IMR-90 (cell line): ENCODE data around the gene SERHL2. TPM values are rescaled to one million over a fixed set of nuclear protein-coding genes. Genes with fewer than 3 reads are reported as not detected.

Experiments
- ATAC-seq: fragments of 200-7000 bp; cut with Tn5 transposase; 2 replicates; pipeline ENCODE4 v1.9.1; 2020; ENCODE audit warnings: low read depth, mild to moderate bottlenecking, moderate library complexity
- BruUV-seq: library from RNA; stranded (reverse); fragments of 400-500 nt; replicated peaks from 2 replicates; lab custom pipeline; 2021; lab: Mats Ljungman, UMichigan
- CTCF ChIA-PET: fragments of 300-600 bp; formaldehyde crosslinking; extraction: SDS; loops from one replicate; lab custom pipeline; 2021; ENCODE audit warnings: antibody characterized with exemption; lab: Yijun Ruan, JAX
- POLR2A ChIA-PET: fragments of 300-600 bp; sonication (Branson Sonifier 250); formaldehyde crosslinking; loops from one replicate; lab custom pipeline; 2022; ENCODE audit warnings: antibody characterized with exemption; ENCODE audit not compliant: unreplicated experiment; lab: Charles Lee
- DNase-seq: peaks from one replicate; pipeline ENCODE4 v3.0.0; 2013
- H2AFZ ChIP-seq: replicated peaks from 2 replicates; pipeline ENCODE3; 2013; ENCODE audit warnings: low read length, mild to moderate bottlenecking; ENCODE audit not compliant: poor library complexity
- H2AK5ac ChIP-seq: 2 replicates; pipeline ENCODE4 v1.6.1; 2013; ENCODE audit warnings: low read depth, low read length, inconsistent platforms
- H2AK9ac ChIP-seq: replicated peaks from 2 replicates; pipeline ENCODE3; 2013; ENCODE audit warnings: mild to moderate bottlenecking, low read depth, low read length, moderate library complexity; ENCODE audit not compliant: poor library complexity
- H2BK120ac ChIP-seq: 2 replicates; pipeline ENCODE4 v1.6.1; 2013; ENCODE audit warnings: low read depth, low read length, inconsistent platforms
- H2BK15ac ChIP-seq: 3 replicates; pipeline ENCODE4 v1.6.1; 2013; ENCODE audit warnings: low read depth, low read length, inconsistent platforms
- H2BK20ac ChIP-seq: 2 replicates; pipeline ENCODE4 v1.6.1; 2013; ENCODE audit warnings: low read depth, mild to moderate bottlenecking, inconsistent platforms, low read length, moderate library complexity
- H2BK5ac ChIP-seq: 2 replicates; pipeline ENCODE4 v1.6.1; 2013; ENCODE audit warnings: mild to moderate bottlenecking, low read depth, low read length, inconsistent platforms; ENCODE audit not compliant: poor library complexity, severe bottlenecking
- H3K14ac ChIP-seq: replicated peaks from 2 replicates; pipeline ENCODE4 v1.6.1; 2013; ENCODE audit warnings: low read depth, low read length, inconsistent platforms
- H3K18ac ChIP-seq: 2 replicates; pipeline ENCODE4 v1.6.1; 2013; ENCODE audit warnings: low read depth, low read length, control low read depth
- H3K23ac ChIP-seq: 2 replicates; pipeline ENCODE4 v1.6.1; 2013; ENCODE audit warnings: low read depth, low read length, inconsistent platforms
- H3K27ac ChIP-seq: 2 replicates; pipeline ENCODE4 v1.5.1; 2013; ENCODE audit warnings: mild to moderate bottlenecking, control low read depth, low read length; ENCODE audit not compliant: insufficient read depth
- H3K27me3 ChIP-seq: 2 replicates; pipeline ENCODE4 v1.6.1; 2013; ENCODE audit warnings: low read length; ENCODE audit not compliant: control insufficient read depth, insufficient read depth
- H3K36me3 ChIP-seq: 2 replicates; pipeline ENCODE4 v1.6.1; 2013; ENCODE audit warnings: low read length, mixed read lengths; ENCODE audit not compliant: control insufficient read depth, insufficient read depth
- H3K4ac ChIP-seq: 2 replicates; pipeline ENCODE4 v1.6.1; 2013; ENCODE audit warnings: low read depth, low read length, inconsistent platforms
- H3K4me1 ChIP-seq: 2 replicates; pipeline ENCODE4 v1.6.1; 2013; ENCODE audit warnings: low read length, mixed read lengths; ENCODE audit not compliant: control insufficient read depth, insufficient read depth
- H3K4me2 ChIP-seq: 2 replicates; pipeline ENCODE4 v1.6.1; 2013; ENCODE audit warnings: low read depth, mild to moderate bottlenecking, control low read depth, low read length, moderate library complexity
- H3K4me3 ChIP-seq: 2 replicates; pipeline ENCODE4 v1.5.1; 2013; ENCODE audit warnings: low read depth, mild to moderate bottlenecking, control low read depth, low read length, moderate library complexity; ENCODE audit not compliant: insufficient read depth
- H3K56ac ChIP-seq: 2 replicates; pipeline ENCODE4 v1.6.1; 2013; ENCODE audit warnings: low read length, inconsistent platforms; ENCODE audit not compliant: insufficient read depth; ENCODE audit errors: extremely low read depth
- H3K79me1 ChIP-seq, 2 experiments: 2 replicates each; pipeline ENCODE4 v1.6.1; 2013; ENCODE audit warnings: low read length in 2 of 2, inconsistent platforms in 1 of 2, low read depth in 1 of 2
- H3K9ac ChIP-seq: 2 replicates; pipeline ENCODE4 v1.6.1; 2013; ENCODE audit warnings: low read depth, low read length, control low read depth
- H3K9me1 ChIP-seq: 2 replicates; pipeline ENCODE4 v1.6.1; 2013; ENCODE audit warnings: low read length, inconsistent platforms; ENCODE audit not compliant: insufficient read depth
- H3K9me3 ChIP-seq: 2 replicates; pipeline ENCODE4 v1.6.1; 2013; ENCODE audit warnings: low read length; ENCODE audit not compliant: control insufficient read depth, insufficient read depth
- H4K20me1 ChIP-seq: 2 replicates; pipeline ENCODE4 v1.6.1; 2013; ENCODE audit warnings: low read length, inconsistent platforms; ENCODE audit not compliant: insufficient read depth
- H4K5ac ChIP-seq: 2 replicates; pipeline ENCODE4 v1.6.1; 2013; ENCODE audit warnings: mild to moderate bottlenecking, low read depth, low read length, control low read depth
- H4K8ac ChIP-seq, 2 experiments: 2 replicates each; pipeline ENCODE4 v1.6.1; 2013; ENCODE audit warnings: low read depth in 2 of 2, low read length in 2 of 2, control low read depth in 1 of 2, inconsistent platforms in 1 of 2
- H4K91ac ChIP-seq: 2 replicates; pipeline ENCODE4 v1.6.1; 2013; ENCODE audit warnings: low read depth, low read length, inconsistent platforms; ENCODE audit not compliant: insufficient read depth
- BHLHE40 ChIP-seq: fragments of 150-350 bp; IDR thresholded peaks from 2 replicates; pipeline ENCODE4 v1.6.1; 2016; ENCODE audit warnings: mild to moderate bottlenecking, low read depth, low read length
- CEBPB ChIP-seq: IDR thresholded peaks from 2 replicates; pipeline ENCODE4 v1.6.1; 2012; ENCODE audit warnings: low read depth, low read length, improper control_type of control experiment
- CHD1 ChIP-seq: IDR thresholded peaks from 2 replicates; pipeline ENCODE4 v1.6.1; 2012; ENCODE audit warnings: low read depth, low read length, improper control_type of control experiment
- FOS ChIP-seq: fragments of 150-350 bp; IDR thresholded peaks from 2 replicates; pipeline ENCODE4 v1.6.1; 2016; ENCODE audit warnings: low read depth, low read length
- MAFK ChIP-seq: IDR thresholded peaks from 2 replicates; pipeline ENCODE4 v1.6.1; 2012; ENCODE audit warnings: low read depth, low read length, improper control_type of control experiment
- MAZ ChIP-seq: IDR thresholded peaks from 2 replicates; pipeline ENCODE4 v1.6.1; 2012; ENCODE audit warnings: low read depth, mild to moderate bottlenecking, low read length, improper control_type of control experiment, moderate library complexity, borderline replicate concordance
- MXI1 ChIP-seq: IDR thresholded peaks from 2 replicates; pipeline ENCODE4 v1.6.1; 2012; ENCODE audit warnings: low read depth, mild to moderate bottlenecking, low read length, moderate library complexity, borderline replicate concordance
- NFE2L2 ChIP-seq: fragments of 150-350 bp; IDR thresholded peaks from 2 replicates; pipeline ENCODE4 v1.6.1; 2016; ENCODE audit warnings: low read depth, mild to moderate bottlenecking, low read length
- POLR2A ChIP-seq: IDR thresholded peaks from 2 replicates; pipeline ENCODE4 v1.6.1; 2012; ENCODE audit warnings: mild to moderate bottlenecking, low read depth, low read length
- RAD21 ChIP-seq: IDR thresholded peaks from 2 replicates; pipeline ENCODE4 v1.6.1; 2012; ENCODE audit warnings: low read length, improper control_type of control experiment
- RCOR1 ChIP-seq: IDR thresholded peaks from 2 replicates; pipeline ENCODE4 v1.6.1; 2012; ENCODE audit warnings: mild to moderate bottlenecking, low read length, improper control_type of control experiment; ENCODE audit not compliant: insufficient replicate concordance
- RFX5 ChIP-seq: IDR thresholded peaks from 2 replicates; pipeline ENCODE4 v1.8.0; 2012; ENCODE audit warnings: low read depth, mild to moderate bottlenecking, low read length, moderate library complexity
- SMC3 ChIP-seq: fragments of 150-350 bp; IDR thresholded peaks from 2 replicates; pipeline ENCODE4 v1.6.1; 2016; ENCODE audit warnings: low read depth, mild to moderate bottlenecking, antibody characterized with exemption, low read length, moderate library complexity
- WGBS, 2 experiments: methylation state at CpG; one replicate each; pipeline versions ENCODE4 v1.1.5 to v1.1.7; 2013; ENCODE audit warnings: missing lambda C conversion rate in 2 of 2; ENCODE audit not compliant: insufficient read length in 1 of 2; ENCODE audit errors: extremely low coverage in 2 of 2; 5-methylcytosine and 5-hydroxymethylcytosine counted together
- dilution Hi-C: fragments of 300-500 bp; cut with HindIII; formaldehyde crosslinking; loops from one replicate; pipeline ENCODE4 v1.14.3; 2018; ENCODE audit warnings: low sequenced_read_pairs; ENCODE audit not compliant: unreplicated experiment
- in situ Hi-C: fragments of 300-500 bp; cut with MboI; formaldehyde crosslinking; loops from 3 replicates; pipeline ENCODE4 v1.14.3; 2019; ENCODE audit warnings: low sequenced_read_pairs, inconsistent platforms, mixed read lengths
- intact Hi-C: fragments of 100-400 bp; cut with micrococcal nuclease; formaldehyde crosslinking; loops from 2 replicates; pipeline ENCODE4 v1.10.0; 2022
- polyA plus RNA-seq, 3 experiments: library from polyadenylated mRNA; depleted of rRNA; stranded (reverse); fragments of >200 nt; gene quantifications; 2 replicates each; pipeline ENCODE4 v1.2.3, GENCODE V29; 2012; ENCODE audit warnings: low replicate concordance in 1 of 3
- total RNA-seq: library from RNA; depleted of rRNA; stranded (reverse); fragments of >200 nt; gene quantifications from 2 replicates; pipeline ENCODE4 v1.2.3, GENCODE V29; 2012
- TF ChIP-seq, protein P1 (sequence below): fragments of 150-350 bp; IDR thresholded peaks from 2 replicates; pipeline ENCODE4 v1.6.1; 2017; ENCODE audit warnings: mild to moderate bottlenecking, antibody characterized with exemption, low read length, low read depth
- TF ChIP-seq, protein P2 (sequence below): conservative IDR thresholded peaks from 2 replicates; pipeline ENCODE4 v1.5.1; 2012; ENCODE audit warnings: mild to moderate bottlenecking, low read depth, low read length, improper control_type of control experiment
- TF ChIP-seq, protein P3 (sequence below): fragments of 150-350 bp; IDR thresholded peaks from 2 replicates; pipeline ENCODE4 v1.6.1; 2016; ENCODE audit warnings: low read depth, mild to moderate bottlenecking, low read length, moderate library complexity, borderline replicate concordance

SERHL2 gene
- total and polyA plus RNA-seq, 2 of the 4 experiments (the other 2 are of a cell fraction), result 4.5 to 5.0 TPM

- ATAC-seq (no peak), DNase-seq (no peak)
- no peaks in the 10 kb centered on the region for H3K27me3 ChIP-seq
- no peak overlapping the region for H3K4me3 ChIP-seq
- peaks cover 4% of the 10 kb centered on the region for H4K20me1 ChIP-seq
- H3K9ac ChIP-seq, result no peak overlapping the region
- no peak overlapping the region for H3K23ac ChIP-seq
- no peak overlapping the region for H3K27ac ChIP-seq
- TF ChIP-seq POLR2A (no peak), RCOR1 (no peak), BHLHE40 (no peak), CEBPB (no peak), MXI1 (no peak), RAD21 (no peak), CHD1 (no peak), RFX5 (no peak), SMC3 (no peak), NFE2L2 (no peak), FOS (no peak), MAFK (no peak), MAZ (no peak)
- TF ChIP-seq, protein P1, sequence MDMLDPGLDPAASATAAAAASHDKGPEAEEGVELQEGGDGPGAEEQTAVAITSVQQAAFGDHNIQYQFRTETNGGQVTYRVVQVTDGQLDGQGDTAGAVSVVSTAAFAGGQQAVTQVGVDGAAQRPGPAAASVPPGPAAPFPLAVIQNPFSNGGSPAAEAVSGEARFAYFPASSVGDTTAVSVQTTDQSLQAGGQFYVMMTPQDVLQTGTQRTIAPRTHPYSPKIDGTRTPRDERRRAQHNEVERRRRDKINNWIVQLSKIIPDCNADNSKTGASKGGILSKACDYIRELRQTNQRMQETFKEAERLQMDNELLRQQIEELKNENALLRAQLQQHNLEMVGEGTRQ, result no peak
- TF ChIP-seq, protein P2, sequence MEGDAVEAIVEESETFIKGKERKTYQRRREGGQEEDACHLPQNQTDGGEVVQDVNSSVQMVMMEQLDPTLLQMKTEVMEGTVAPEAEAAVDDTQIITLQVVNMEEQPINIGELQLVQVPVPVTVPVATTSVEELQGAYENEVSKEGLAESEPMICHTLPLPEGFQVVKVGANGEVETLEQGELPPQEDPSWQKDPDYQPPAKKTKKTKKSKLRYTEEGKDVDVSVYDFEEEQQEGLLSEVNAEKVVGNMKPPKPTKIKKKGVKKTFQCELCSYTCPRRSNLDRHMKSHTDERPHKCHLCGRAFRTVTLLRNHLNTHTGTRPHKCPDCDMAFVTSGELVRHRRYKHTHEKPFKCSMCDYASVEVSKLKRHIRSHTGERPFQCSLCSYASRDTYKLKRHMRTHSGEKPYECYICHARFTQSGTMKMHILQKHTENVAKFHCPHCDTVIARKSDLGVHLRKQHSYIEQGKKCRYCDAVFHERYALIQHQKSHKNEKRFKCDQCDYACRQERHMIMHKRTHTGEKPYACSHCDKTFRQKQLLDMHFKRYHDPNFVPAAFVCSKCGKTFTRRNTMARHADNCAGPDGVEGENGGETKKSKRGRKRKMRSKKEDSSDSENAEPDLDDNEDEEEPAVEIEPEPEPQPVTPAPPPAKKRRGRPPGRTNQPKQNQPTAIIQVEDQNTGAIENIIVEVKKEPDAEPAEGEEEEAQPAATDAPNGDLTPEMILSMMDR, result no peak
- TF ChIP-seq, protein P3, sequence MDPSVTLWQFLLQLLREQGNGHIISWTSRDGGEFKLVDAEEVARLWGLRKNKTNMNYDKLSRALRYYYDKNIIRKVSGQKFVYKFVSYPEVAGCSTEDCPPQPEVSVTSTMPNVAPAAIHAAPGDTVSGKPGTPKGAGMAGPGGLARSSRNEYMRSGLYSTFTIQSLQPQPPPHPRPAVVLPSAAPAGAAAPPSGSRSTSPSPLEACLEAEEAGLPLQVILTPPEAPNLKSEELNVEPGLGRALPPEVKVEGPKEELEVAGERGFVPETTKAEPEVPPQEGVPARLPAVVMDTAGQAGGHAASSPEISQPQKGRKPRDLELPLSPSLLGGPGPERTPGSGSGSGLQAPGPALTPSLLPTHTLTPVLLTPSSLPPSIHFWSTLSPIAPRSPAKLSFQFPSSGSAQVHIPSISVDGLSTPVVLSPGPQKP, result no peak
- H3K9me3 ChIP-seq, result no peaks in the 10 kb centered on the region
- no peak overlapping the region for H3K4ac ChIP-seq
- H3K14ac ChIP-seq, result no peak overlapping the region
- POLR2A ChIA-PET, result no interaction called here
- H2BK120ac ChIP-seq, result no peak overlapping the region
- no peak overlapping the region for H3K4me2 ChIP-seq
- no peak overlapping the region for H2BK15ac ChIP-seq
- no peak overlapping the region for H2AFZ ChIP-seq
- no TSS peak for BruUV-seq
- H2AK5ac ChIP-seq, result no peak overlapping the region
- H2AK9ac ChIP-seq, result no peak overlapping the region
- peaks cover 2% of the 10 kb centered on the region; the same call in 1 of the 2 replicates for H3K4me1 ChIP-seq
- no peak overlapping the region for H4K91ac ChIP-seq
- CTCF ChIA-PET, result no interaction called here
- peaks cover 2% of the 10 kb centered on the region; the same call in 1 of the 2 replicates for H3K36me3 ChIP-seq
- H3K18ac ChIP-seq, result no peak overlapping the region
- no CpG with 5 or more reads among the region's 8 CpGs for WGBS, 2 experiments
- H3K56ac ChIP-seq, result no peak overlapping the region
- in situ Hi-C loops (no loop called here), dilution Hi-C loops (no loop called here), intact Hi-C loops (no loop called here)
- H3K9me1 ChIP-seq, result no peaks in the 10 kb centered on the region
- no peak overlapping the region for H4K5ac ChIP-seq
- H2BK5ac ChIP-seq, result no peak overlapping the region
- no peak overlapping the region for H2BK20ac ChIP-seq
- H4K8ac ChIP-seq, result no peak overlapping the region
- H3K79me1 ChIP-seq, result no peaks in the 10 kb centered on the region
Measured at GRCh38 chr22:42562279-42562678, 8.5 kb downstream of the SERHL2 start.
